ENCODE measurements around the gene XPNPEP3.

GRCh38 chr22:40954113-40954512 lies 97.2 kb downstream of the XPNPEP3 start:
- TF ChIP-seq CTCF (IDR thresholded peaks at IDR 0.05) (no peak), POLR2AphosphoS5 (IDR thresholded peaks at IDR 0.05) (no peak), POLR2A (IDR thresholded peaks at IDR 0.05) (no peak)
